HepG2 (cell line): Measurements from ENCODE around the gene POU5F1. TPM values are rescaled to one million over a fixed set of nuclear protein-coding genes. Genes with fewer than 3 reads are reported as not detected.

Source experiments
- HIVEP1 ChIP-seq: sonication (generic); formaldehyde crosslinking; IDR thresholded peaks from 2 replicates; pipeline ENCODE4 v1.4.0; 2020; ENCODE audit warnings: mild to moderate bottlenecking, missing genetic modification reagents
- MED8 ChIP-seq: sonication (generic); formaldehyde crosslinking; IDR thresholded peaks from 2 replicates; pipeline ENCODE4 v1.8.1; 2023; ENCODE audit warnings: mild to moderate bottlenecking, missing genetic modification reagents; ENCODE audit not compliant: insufficient replicate concordance
- MTF2 ChIP-seq: sonication (generic); formaldehyde crosslinking; IDR thresholded peaks from 2 replicates; pipeline ENCODE4 v1.5.0; 2020; ENCODE audit warnings: missing genetic modification reagents, borderline replicate concordance
- NFRKB ChIP-seq: fragments of 450-650 bp; IDR thresholded peaks from 2 replicates; pipeline ENCODE4 v1.6.1; 2017
- PHF8 ChIP-seq: sonication (generic); formaldehyde crosslinking; IDR thresholded peaks from 2 replicates; pipeline ENCODE4 v1.5.0; 2020; ENCODE audit warnings: missing genetic modification reagents
- POLR2G ChIP-seq: fragments of 200-400 bp; formaldehyde crosslinking; IDR thresholded peaks from 2 replicates; pipeline ENCODE4 v1.6.1; 2018; ENCODE audit warnings: mild to moderate bottlenecking, low read depth, low read length, moderate library complexity
- RELA ChIP-seq: sonication (generic); formaldehyde crosslinking; IDR thresholded peaks from 2 replicates; pipeline ENCODE4 v1.4.0; 2020; ENCODE audit warnings: missing genetic modification reagents
- SIN3A ChIP-seq: IDR thresholded peaks from 2 replicates; pipeline ENCODE4 v1.6.1; 2011; ENCODE audit warnings: low read depth, mild to moderate bottlenecking, control low read depth, low read length, borderline replicate concordance
- SMAD3 ChIP-seq: sonication (generic); formaldehyde crosslinking; IDR thresholded peaks from 2 replicates; pipeline ENCODE4 v1.4.0; 2020; ENCODE audit warnings: missing genetic modification reagents
- SOX5 ChIP-seq: IDR thresholded peaks from 2 replicates; pipeline ENCODE4 v1.6.1; 2016; ENCODE audit warnings: borderline replicate concordance
- TCF7 ChIP-seq: sonication (generic); IDR thresholded peaks from 2 replicates; pipeline ENCODE4 v1.6.1; 2016; ENCODE audit warnings: antibody characterized with exemption, low read depth
- THYN1 ChIP-seq: sonication (generic); formaldehyde crosslinking; IDR thresholded peaks from 2 replicates; pipeline ENCODE4 v1.8.1; 2023; ENCODE audit warnings: low read depth, mild to moderate bottlenecking, moderate library complexity, missing genetic modification reagents, borderline replicate concordance
- TOE1 ChIP-seq: sonication (generic); formaldehyde crosslinking; IDR thresholded peaks from 2 replicates; pipeline ENCODE4 v1.4.0; 2020; ENCODE audit warnings: mild to moderate bottlenecking, missing genetic modification reagents
- ZNF547 ChIP-seq: sonication (generic); formaldehyde crosslinking; IDR thresholded peaks from 2 replicates; pipeline ENCODE4 v1.5.1; 2020; ENCODE audit warnings: mild to moderate bottlenecking, missing genetic modification reagents
- ZNF615 ChIP-seq: sonication (generic); formaldehyde crosslinking; IDR thresholded peaks from 2 replicates; pipeline ENCODE4 v1.5.0; 2020; ENCODE audit warnings: mild to moderate bottlenecking, missing genetic modification reagents, borderline replicate concordance
- ZNF672 ChIP-seq: sonication (generic); formaldehyde crosslinking; IDR thresholded peaks from 2 replicates; pipeline ENCODE4 v1.8.1; 2022; ENCODE audit warnings: missing genetic modification reagents
- ZNF703 ChIP-seq: sonication (generic); formaldehyde crosslinking; IDR thresholded peaks from 2 replicates; pipeline ENCODE4 v1.5.1; 2020; ENCODE audit warnings: missing genetic modification reagents, mild to moderate bottlenecking, moderate library complexity, borderline replicate concordance
- ZNF75D ChIP-seq: sonication (generic); formaldehyde crosslinking; IDR thresholded peaks from 2 replicates; pipeline ENCODE4 v1.8.1; 2023; ENCODE audit warnings: missing genetic modification reagents, mild to moderate bottlenecking, borderline replicate concordance
- ZSCAN12 ChIP-seq: sonication (generic); formaldehyde crosslinking; IDR thresholded peaks from 2 replicates; pipeline ENCODE4 v1.9.0; 2021; ENCODE audit warnings: mild to moderate bottlenecking, missing genetic modification reagents
- polyA plus RNA-seq, 8 experiments: library from polyadenylated mRNA; depleted of rRNA in 3 of 8; stranded (reverse) in 7 of 8; unstranded in 1 of 8; fragments of >200 nt; fragmentation: Illumina TruSeq in 4 of 8; extraction: Trizol in 4 of 8; gene quantifications; 2 replicates each; pipeline versions ENCODE4 v1.2.1 to v1.2.3, GENCODE V29; 2011 to 2016; ENCODE audit warnings: low read depth in 4 of 8, missing spikeins in 1 of 8, mixed read lengths in 1 of 8; ENCODE audit not compliant: insufficient read depth in 1 of 8
- total RNA-seq, 5 experiments: library from RNA; depleted of rRNA; stranded (reverse); fragments of >200 nt; fragmentation: Illumina TruSeq; extraction: Trizol; gene quantifications; 2 replicates each; pipeline ENCODE4 v1.2.3, GENCODE V29; 2016; ENCODE audit warnings: low read depth in 1 of 5
- TF ChIP-seq, protein P1 (sequence below): sonication (generic); formaldehyde crosslinking; IDR thresholded peaks from 2 replicates; pipeline ENCODE4 v1.4.0; 2020; ENCODE audit warnings: missing genetic modification reagents
- TF ChIP-seq, protein P2 (sequence below): sonication (generic); formaldehyde crosslinking; IDR thresholded peaks from 2 replicates; pipeline ENCODE4 v1.4.0; 2020; ENCODE audit warnings: mild to moderate bottlenecking, missing genetic modification reagents
- TF ChIP-seq, protein P3 (sequence below): IDR thresholded peaks from 2 replicates; pipeline ENCODE4 v1.6.1; 2012; ENCODE audit warnings: inconsistent platforms
- TF ChIP-seq, protein P4 (sequence below): sonication (generic); formaldehyde crosslinking; IDR thresholded peaks from 2 replicates; pipeline ENCODE4 v1.8.1; 2022; ENCODE audit warnings: mild to moderate bottlenecking, missing genetic modification reagents
- TF ChIP-seq, protein P5 (sequence below): sonication (generic); formaldehyde crosslinking; IDR thresholded peaks from 2 replicates; pipeline ENCODE4 v1.8.0; 2022; ENCODE audit warnings: missing genetic modification reagents, mild to moderate bottlenecking, borderline replicate concordance

The POU5F1 gene
- total and polyA plus RNA-seq, 2 of the 13 experiments (the other 11 are each of a cell fraction or from before 2014, with no cell fraction given), result 2.5 to 7.2 TPM

DNA sequence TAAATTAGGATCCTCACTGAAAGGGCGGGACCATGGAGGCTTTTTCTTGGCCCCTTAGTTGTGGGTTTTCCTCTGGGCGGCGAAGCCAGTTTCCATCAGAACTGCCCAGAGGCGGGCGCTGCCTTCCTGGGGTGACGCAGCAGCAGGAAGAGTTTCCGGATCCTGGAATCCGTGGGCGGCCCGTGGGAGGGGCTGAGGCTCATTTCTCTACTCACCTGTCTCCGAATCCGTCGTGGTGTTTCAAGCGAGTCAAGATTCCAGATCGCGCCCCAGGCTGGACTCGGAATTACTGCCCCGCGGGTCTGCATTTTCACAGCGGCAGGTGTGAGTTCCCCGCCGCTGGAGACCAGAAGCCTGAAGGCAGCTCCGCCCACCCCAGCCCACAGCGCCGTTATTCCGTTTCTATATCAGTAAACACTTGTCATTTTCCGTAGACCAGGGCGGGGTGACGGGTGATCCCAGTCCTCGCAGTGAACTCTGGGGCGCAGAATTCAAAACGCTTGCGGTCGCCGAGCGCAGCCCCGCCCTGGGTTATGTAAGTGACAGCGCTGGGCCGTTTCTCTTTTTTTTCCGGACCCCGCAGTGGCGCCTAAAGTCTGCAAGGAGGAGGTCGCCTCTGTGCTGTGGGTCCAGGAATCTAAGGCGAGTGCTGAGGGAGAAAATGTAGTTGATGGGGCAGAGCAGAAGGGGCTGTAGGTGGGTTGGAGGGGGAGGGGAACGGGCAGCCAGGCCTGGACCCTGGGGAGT, 27.2 kb upstream of the POU5F1 start (continued):
- TF ChIP-seq ZNF672 (CRISPR knock-in tag), result no peak
- no peak for TF ChIP-seq ZNF615
- TF ChIP-seq, protein P1, sequence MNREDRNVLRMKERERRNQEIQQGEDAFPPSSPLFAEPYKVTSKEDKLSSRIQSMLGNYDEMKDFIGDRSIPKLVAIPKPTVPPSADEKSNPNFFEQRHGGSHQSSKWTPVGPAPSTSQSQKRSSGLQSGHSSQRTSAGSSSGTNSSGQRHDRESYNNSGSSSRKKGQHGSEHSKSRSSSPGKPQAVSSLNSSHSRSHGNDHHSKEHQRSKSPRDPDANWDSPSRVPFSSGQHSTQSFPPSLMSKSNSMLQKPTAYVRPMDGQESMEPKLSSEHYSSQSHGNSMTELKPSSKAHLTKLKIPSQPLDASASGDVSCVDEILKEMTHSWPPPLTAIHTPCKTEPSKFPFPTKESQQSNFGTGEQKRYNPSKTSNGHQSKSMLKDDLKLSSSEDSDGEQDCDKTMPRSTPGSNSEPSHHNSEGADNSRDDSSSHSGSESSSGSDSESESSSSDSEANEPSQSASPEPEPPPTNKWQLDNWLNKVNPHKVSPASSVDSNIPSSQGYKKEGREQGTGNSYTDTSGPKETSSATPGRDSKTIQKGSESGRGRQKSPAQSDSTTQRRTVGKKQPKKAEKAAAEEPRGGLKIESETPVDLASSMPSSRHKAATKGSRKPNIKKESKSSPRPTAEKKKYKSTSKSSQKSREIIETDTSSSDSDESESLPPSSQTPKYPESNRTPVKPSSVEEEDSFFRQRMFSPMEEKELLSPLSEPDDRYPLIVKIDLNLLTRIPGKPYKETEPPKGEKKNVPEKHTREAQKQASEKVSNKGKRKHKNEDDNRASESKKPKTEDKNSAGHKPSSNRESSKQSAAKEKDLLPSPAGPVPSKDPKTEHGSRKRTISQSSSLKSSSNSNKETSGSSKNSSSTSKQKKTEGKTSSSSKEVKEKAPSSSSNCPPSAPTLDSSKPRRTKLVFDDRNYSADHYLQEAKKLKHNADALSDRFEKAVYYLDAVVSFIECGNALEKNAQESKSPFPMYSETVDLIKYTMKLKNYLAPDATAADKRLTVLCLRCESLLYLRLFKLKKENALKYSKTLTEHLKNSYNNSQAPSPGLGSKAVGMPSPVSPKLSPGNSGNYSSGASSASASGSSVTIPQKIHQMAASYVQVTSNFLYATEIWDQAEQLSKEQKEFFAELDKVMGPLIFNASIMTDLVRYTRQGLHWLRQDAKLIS (CRISPR knock-in tag), result no peak
- no peak for TF ChIP-seq ZSCAN12 (CRISPR knock-in tag)
- TF ChIP-seq SOX5 (CRISPR knock-in tag), result peak; percentile 41; the same call in 1 of the 2 replicates
- TF ChIP-seq HIVEP1 (CRISPR knock-in tag), result peak; percentile 35; the same call in 1 of the 2 replicates
- peak; percentile 4; the same call in 1 of the 2 replicates for TF ChIP-seq TCF7
- peak; percentile 79 for TF ChIP-seq POLR2G
- TF ChIP-seq RELA (CRISPR knock-in tag), result no peak
- 0 out of 2 replicates have a peak, but pooled peaks have one; percentile 52 for TF ChIP-seq ZNF703 (CRISPR knock-in tag)
- no peak; the same call in 1 of the 2 replicates for TF ChIP-seq SIN3A
- TF ChIP-seq ZNF547 (CRISPR knock-in tag), result no peak
- TF ChIP-seq SMAD3 (CRISPR knock-in tag), result 0 out of 2 replicates have a peak, but pooled peaks have one; percentile 14
- 0 out of 2 replicates have a peak, but pooled peaks have one; percentile 40 for TF ChIP-seq PHF8 (CRISPR knock-in tag)
- TF ChIP-seq MTF2 (CRISPR knock-in tag), result no peak
- TF ChIP-seq THYN1 (CRISPR knock-in tag), result no peak
- TF ChIP-seq MED8 (CRISPR knock-in tag), result no peak
- TF ChIP-seq, protein P2, sequence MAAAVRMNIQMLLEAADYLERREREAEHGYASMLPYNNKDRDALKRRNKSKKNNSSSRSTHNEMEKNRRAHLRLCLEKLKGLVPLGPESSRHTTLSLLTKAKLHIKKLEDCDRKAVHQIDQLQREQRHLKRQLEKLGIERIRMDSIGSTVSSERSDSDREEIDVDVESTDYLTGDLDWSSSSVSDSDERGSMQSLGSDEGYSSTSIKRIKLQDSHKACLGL (CRISPR knock-in tag), result no peak; the same call in 1 of the 2 replicates
- no peak for TF ChIP-seq NFRKB
- TF ChIP-seq TOE1 (CRISPR knock-in tag), result no peak
- TF ChIP-seq, protein P3, sequence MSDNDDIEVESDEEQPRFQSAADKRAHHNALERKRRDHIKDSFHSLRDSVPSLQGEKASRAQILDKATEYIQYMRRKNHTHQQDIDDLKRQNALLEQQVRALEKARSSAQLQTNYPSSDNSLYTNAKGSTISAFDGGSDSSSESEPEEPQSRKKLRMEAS, result peak; percentile 75
- TF ChIP-seq, protein P4, sequence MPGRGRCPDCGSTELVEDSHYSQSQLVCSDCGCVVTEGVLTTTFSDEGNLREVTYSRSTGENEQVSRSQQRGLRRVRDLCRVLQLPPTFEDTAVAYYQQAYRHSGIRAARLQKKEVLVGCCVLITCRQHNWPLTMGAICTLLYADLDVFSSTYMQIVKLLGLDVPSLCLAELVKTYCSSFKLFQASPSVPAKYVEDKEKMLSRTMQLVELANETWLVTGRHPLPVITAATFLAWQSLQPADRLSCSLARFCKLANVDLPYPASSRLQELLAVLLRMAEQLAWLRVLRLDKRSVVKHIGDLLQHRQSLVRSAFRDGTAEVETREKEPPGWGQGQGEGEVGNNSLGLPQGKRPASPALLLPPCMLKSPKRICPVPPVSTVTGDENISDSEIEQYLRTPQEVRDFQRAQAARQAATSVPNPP (CRISPR knock-in tag), result no peak; the same call in 1 of the 2 replicates
- TF ChIP-seq, protein P5, sequence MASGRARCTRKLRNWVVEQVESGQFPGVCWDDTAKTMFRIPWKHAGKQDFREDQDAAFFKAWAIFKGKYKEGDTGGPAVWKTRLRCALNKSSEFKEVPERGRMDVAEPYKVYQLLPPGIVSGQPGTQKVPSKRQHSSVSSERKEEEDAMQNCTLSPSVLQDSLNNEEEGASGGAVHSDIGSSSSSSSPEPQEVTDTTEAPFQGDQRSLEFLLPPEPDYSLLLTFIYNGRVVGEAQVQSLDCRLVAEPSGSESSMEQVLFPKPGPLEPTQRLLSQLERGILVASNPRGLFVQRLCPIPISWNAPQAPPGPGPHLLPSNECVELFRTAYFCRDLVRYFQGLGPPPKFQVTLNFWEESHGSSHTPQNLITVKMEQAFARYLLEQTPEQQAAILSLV, result no peak
- no peak for TF ChIP-seq ZNF75D
